Stimulated activated CD8-positive, alpha-beta memory T cell treated with anti-CD3 and anti-CD28 coated beads, Interleukin-7, amount 100 ng/mL, for 48 hours (primary cell): Measurements from ENCODE around the gene SCRT2.
A peak's percentile ranks its signal among the peaks of the same experiment; 100 is the strongest.
"Not testable (repeated sequence)": the region's sequence is repeated elsewhere in the genome, so short reads cannot be mapped to it uniquely, and the experiment has no call there.

Experiments used
- DNase-seq, 2 donors: peaks; one replicate each; pipeline ENCODE4 v3.0.0-alpha.2; 2020; ENCODE audit warnings: low read depth in 1 of 2; ENCODE audit errors: extremely low read depth in 1 of 2

The SCRT2 gene

GRCh38 chr20:653590-654416 lies 21.8 kb downstream of the SCRT2 start:
- no peak for DNase-seq

DNA sequence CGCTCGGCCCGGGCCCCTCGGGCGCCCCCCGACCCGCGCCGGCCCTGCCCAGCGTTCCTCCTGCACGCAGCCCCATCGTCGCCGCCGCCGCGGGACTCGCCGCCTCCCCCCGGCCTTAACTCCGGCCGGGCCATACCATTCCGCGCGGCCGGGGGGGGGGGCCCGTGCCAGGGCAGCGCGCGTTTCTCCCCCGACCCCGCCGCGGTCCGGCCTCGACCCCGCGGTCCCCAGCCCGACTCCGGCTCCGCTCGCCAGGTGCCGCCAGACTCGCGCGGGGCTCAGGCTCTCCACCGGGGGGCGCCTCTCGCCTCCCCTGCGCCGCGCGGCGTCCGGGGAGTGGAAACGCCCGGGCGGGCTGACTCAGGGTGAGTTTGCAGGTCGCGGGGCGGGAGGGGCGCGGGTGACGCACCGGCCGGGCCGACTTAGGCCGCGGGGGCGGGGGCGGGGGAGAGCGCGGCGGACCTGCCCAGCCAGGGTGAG lies 22.5 kb downstream of the SCRT2 start, which contains the start of gene SRXN1:
TSS of gene SRXN1 (minus strand) at position 91 of the 480 bp plus-strand sequence. CDS start at position 76, 15 bp downstream.
- DNase-seq: peak; percentile 78 to 81

DNA sequence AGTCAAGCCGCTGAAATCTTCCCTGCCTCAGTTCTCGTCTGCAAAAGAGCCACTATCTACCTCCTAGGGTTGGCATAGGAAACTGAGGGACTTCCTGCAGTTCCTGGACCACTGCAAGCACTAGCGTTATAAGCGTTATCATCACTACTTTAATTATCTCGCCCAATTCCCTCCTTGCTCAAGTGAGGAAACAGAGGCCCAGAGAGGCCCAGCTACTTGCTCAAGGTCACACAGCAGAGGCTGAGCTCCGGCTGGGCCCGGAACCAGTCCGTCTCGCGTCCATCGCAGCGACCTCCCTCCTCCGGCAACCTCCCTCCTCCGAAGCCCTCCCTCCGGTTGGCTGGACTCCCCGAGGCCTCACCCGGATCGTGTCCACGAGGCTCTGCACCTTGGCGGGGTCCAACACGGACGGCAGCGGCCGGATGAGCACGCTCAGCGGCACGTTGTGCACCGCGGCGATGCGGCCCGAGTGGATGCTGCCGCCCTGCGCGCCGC lies 22.9 kb downstream of the SCRT2 start:
- DNase-seq: no peak

- DNase-seq: no peak
Measured at GRCh38 chr20:651713-652614, 23.6 kb downstream of the SCRT2 start.

- no peak for DNase-seq
Measured at GRCh38 chr20:650954-651353, 24.6 kb downstream of the SCRT2 start.

DNA sequence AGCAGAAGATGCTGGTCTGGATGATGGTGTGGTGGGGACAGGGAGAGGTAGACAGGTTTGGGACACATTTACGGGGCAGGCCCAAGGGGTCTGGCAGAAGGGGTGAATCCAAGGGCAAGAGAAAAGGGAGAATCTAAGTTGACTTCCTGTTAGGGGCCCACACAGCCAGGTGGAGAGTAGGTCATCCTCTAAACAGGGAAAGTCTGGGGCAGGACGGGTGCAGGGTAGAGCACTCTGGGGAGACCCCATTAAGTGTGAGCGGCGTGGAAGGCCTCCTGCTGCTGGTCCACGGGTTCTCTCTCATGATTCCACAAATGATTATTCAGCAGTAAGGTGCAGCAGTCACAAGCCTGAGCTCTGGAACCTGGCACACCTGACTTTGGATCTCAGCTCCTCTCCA lies 25.3 kb downstream of the SCRT2 start:
- no peak for DNase-seq

DNA sequence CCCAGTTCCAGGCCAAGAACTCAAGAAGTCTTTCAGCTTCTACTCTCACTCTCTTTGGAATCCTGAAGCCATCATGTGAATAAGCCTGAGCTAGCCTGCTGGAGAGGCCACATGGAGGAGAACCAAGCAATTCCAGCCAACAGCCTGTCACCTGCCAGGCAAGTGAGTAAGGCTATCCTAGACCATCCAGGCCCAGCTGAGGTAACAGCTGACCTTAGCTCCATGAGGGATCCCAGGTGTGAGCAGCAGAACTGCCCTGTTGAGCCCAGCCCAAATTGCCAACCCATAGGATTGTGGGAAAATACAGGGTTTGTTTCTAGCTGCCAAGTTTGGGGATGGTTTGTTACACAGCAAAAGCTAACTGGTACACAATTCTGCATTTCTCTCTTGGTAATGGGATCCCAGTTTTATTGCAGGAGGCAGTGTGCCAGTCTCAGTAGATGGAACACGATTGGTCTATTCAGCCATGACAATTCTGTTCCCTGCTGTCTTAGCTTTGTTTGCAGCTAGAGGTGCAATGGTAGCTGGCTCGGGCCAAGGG lies 28.1 kb downstream of the SCRT2 start:
- no peak for DNase-seq

DNA sequence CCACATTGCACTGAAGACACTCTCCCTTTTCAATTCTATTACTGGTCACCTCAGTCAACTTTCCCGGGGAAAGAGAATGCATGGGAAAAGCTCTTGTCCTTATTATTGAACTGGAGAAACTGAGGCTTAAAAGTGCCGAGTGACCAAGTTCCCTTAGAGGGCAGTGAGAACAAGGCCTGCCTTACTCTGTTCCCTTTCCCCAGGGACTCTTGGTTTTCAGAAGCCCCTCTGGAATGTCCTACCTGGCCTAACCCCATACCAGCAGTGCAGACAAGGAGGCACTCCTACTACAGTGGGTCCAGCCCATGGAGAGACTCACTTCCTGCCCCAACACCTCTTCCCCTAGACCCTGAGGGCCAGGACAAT lies 28.8 kb downstream of the SCRT2 start:
- no peak for DNase-seq

GRCh38 chr20:646107-646867 lies 29.3 kb downstream of the SCRT2 start:
- no peak for DNase-seq

DNA sequence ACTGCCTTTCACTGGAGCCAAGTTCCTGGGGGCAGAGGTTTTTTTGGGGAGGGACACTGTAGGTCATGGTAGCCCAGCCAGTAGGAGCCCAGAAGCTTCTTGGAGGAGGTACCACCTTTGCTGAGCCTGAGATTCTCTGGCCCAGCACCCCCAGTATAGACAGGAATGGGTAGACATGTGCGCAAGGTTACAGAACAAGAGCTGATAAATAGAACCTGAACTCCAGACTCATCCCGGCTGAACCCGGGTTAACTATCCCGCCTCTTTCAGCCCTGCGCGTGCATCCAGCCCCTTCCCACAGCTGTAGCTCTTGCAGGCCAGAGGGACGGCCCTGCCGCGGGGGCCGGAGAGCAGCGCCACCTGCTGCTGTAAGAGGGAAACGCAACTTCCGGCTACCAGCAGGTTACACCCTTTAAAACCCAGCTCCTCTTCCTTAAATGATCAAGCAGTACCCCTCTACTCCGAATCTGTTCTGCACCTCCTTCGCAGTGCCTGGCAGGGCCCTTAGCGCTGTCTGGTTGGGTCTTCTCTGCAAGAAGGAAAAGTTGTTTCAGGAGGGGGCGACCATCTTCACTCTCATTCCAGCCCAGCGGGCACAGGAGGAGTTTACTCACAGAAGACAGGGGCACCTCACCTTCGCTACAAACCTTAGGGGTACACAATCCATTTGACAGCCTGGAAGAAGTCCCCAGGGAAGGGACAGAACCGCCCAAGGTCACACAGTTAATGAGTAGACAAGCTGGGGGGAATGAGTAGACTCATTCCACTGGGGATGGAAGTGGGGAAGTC lies 30.1 kb downstream of the SCRT2 start:
- peak; percentile 33 to 50 for DNase-seq

- no peak for DNase-seq
Measured at GRCh38 chr20:644692-645317, 30.8 kb downstream of the SCRT2 start.

- DNase-seq: no peak
Measured at GRCh38 chr20:642398-643174, 33.0 kb downstream of the SCRT2 start.

DNA sequence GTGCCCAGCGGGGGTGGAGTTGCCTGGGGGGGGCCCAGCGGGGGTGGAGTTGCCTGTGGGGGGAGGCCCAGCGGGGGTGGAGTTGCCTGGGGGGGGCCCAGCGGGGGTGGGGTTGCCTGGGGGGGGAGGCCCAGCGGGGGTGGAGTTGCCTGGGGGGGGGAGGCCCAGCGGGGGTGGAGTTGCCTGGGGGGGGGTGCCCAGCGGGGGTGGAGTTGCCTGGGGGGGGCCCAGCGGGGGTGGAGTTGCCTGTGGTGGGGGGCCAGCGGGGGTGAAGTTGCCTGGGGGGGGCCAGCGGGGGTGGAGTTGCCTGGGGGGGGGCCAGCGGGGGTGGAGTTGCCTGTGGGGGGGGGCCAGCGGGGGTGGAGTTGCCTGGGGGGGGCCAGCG lies 33.6 kb downstream of the SCRT2 start:
- DNase-seq: not testable (repeated sequence)

DNA sequence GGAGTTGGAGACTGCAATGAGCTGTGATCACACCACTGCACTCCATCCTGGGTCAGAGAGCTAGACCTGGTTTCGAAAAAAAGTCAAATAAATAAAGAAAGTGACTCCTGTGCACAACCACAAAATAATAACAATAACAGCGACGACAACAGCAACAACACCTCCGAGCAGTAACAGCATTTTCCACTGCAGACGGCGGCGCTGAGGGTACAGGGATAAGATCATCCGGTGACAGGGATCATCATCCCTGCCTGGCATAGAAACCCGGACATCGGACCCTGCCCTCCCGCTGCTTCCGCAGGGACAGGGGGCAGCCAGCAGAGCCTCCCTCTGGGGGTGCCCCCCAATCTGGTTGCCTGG lies 34.1 kb downstream of the SCRT2 start:
- DNase-seq: no peak

DNA sequence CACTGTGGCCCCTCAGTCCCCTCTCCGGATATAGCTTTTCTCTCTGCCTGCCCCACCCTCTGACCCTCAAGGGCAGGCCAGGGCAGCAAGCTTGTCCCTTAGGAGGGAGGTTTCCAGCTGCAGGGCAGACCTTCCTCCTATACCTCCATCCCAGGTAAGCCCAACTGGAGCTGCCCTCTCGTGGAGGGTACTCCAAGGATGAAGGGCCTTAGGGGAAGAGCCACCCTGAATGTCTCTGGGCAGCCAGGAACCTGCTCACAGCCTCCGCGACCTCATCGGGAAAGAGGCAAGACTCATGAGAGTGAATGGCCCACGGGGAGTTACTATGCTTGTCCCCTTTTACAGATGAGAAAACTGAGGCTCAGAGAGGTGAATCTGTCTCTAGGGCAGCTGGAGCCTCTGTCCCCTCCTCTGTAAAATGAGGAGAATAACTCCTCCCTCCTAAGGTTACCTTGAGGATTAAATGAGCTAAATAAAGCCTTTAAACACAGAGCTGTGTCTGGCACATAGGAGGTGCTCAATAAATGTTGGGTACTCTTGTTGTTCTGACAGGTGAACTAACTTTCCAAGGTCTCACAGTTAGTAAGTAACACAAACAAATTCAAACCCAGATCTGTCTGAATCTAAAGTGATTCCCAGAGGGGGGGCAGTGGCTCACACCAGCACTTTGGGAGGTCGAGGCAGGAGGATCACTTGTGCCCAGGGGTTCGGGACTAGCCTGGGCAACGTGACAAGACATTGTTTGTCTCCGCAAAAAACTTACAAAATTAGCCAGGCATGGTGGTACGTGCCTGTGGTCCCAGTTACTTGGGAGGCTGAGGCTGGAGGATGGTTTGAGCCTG lies 34.7 kb downstream of the SCRT2 start:
- DNase-seq: no peak

- DNase-seq: no peak
Measured at GRCh38 chr20:638579-638978, 37.0 kb downstream of the SCRT2 start.

DNA sequence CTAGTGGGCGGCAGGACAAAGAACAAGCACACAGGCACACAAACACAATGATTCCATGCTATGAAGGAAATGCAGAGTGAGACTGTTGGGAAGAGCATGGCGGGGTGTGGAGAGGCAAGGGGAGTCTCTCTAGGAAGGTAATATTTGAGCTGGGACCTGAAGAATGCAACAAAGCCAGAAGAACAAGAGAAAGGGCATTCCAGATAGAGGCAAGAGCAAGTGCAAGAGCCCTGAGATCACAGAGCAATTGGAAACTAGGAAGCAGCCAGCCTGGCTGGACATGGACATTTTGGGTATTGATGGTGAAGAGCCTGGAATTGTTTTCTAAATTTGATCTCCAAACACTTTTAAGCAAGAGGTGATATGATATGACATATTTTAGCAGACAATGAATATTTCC lies 38.0 kb downstream of the SCRT2 start:
- no peak for DNase-seq

DNA sequence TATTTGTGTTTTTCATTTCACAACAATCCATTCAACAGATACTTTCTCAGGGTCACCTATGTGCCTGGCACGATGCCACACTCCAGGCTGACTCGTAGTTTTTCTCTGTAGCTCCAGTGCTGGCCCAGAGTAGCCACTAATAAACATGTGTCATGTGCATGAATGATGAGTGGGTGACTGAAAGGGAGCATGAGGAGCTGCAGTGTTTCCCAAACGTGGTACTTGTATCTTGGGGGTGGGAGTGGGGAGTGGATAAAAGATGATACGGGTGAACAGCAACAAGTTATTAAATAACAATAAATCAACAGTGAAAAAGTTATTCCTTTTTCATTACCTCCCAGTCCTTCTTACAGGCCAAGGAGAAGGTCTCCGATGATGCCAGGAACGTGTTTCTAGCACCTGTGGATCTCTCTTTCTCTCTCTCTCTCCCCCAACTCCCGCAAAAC lies 39.7 kb downstream of the SCRT2 start:
- DNase-seq: no peak
